ENCODE measurements around the gene CAMK1. TPM values are rescaled to one million over a fixed set of nuclear protein-coding genes. Genes with fewer than 3 reads are reported as not detected.

Gene CAMK1
- total RNA-seq, 1 donor from 2014 or later = 17.1 TPM

GRCh38 chr3:9770276-9770812 lies 597 bp upstream of the CAMK1 start:
- H3K4me1 Mint-ChIP-seq (ENCODE audit: low read depth) = peaks cover 16% of the 10 kb centered on the region
- no peaks in the 10 kb centered on the region for H3K27me3 Mint-ChIP-seq
- peak overlapping the region; percentile 80 for H3K27ac Mint-ChIP-seq
- H3K9me3 Mint-ChIP-seq (ENCODE audit: low read depth) = no peaks in the 10 kb centered on the region
- no peak for DNase-seq (ENCODE audit: low spot score, unreplicated experiment)
- H3K4me3 Mint-ChIP-seq (ENCODE audit: low read depth) = peak overlapping the region; percentile 68
- TF ChIP-seq, protein P1, sequence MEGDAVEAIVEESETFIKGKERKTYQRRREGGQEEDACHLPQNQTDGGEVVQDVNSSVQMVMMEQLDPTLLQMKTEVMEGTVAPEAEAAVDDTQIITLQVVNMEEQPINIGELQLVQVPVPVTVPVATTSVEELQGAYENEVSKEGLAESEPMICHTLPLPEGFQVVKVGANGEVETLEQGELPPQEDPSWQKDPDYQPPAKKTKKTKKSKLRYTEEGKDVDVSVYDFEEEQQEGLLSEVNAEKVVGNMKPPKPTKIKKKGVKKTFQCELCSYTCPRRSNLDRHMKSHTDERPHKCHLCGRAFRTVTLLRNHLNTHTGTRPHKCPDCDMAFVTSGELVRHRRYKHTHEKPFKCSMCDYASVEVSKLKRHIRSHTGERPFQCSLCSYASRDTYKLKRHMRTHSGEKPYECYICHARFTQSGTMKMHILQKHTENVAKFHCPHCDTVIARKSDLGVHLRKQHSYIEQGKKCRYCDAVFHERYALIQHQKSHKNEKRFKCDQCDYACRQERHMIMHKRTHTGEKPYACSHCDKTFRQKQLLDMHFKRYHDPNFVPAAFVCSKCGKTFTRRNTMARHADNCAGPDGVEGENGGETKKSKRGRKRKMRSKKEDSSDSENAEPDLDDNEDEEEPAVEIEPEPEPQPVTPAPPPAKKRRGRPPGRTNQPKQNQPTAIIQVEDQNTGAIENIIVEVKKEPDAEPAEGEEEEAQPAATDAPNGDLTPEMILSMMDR (IDR thresholded peaks at IDR 0.05; ENCODE audit: unreplicated experiment) = no peak
- peaks cover 1% of the 10 kb centered on the region for H3K36me3 Mint-ChIP-seq (ENCODE audit: insufficient read depth)

- Mint-ChIP-seq H3K4me3 (ENCODE audit: low read depth) (peak overlapping the region; percentile 80), H3K27ac (peak overlapping the region; percentile 85), H3K27me3 (no peaks in the 10 kb centered on the region), H3K4me1 (ENCODE audit: low read depth) (peaks cover 16% of the 10 kb centered on the region), H3K9me3 (ENCODE audit: low read depth) (no peaks in the 10 kb centered on the region), H3K36me3 (ENCODE audit: insufficient read depth) (peaks cover 2% of the 10 kb centered on the region)
- no peak for DNase-seq (ENCODE audit: low spot score, unreplicated experiment)
- TF ChIP-seq, protein P1 (IDR thresholded peaks at IDR 0.05; ENCODE audit: unreplicated experiment) = no peak
Observed at GRCh38 chr3:9769012-9769411, 735 bp downstream of the CAMK1 start.

- Mint-ChIP-seq H3K9me3 (ENCODE audit: low read depth) (no peaks in the 10 kb centered on the region), H3K27ac (no peak overlapping the region), H3K4me3 (ENCODE audit: low read depth) (peak overlapping the region; percentile 80), H3K4me1 (ENCODE audit: low read depth) (peaks cover 16% of the 10 kb centered on the region), H3K27me3 (no peaks in the 10 kb centered on the region), H3K36me3 (ENCODE audit: insufficient read depth) (peaks cover 2% of the 10 kb centered on the region)
- TF ChIP-seq, protein P1 (IDR thresholded peaks at IDR 0.05; ENCODE audit: unreplicated experiment) = no peak
- no peak for DNase-seq (ENCODE audit: low spot score, unreplicated experiment)
Observed at GRCh38 chr3:9768141-9768775, 1.5 kb downstream of the CAMK1 start.

DNA sequence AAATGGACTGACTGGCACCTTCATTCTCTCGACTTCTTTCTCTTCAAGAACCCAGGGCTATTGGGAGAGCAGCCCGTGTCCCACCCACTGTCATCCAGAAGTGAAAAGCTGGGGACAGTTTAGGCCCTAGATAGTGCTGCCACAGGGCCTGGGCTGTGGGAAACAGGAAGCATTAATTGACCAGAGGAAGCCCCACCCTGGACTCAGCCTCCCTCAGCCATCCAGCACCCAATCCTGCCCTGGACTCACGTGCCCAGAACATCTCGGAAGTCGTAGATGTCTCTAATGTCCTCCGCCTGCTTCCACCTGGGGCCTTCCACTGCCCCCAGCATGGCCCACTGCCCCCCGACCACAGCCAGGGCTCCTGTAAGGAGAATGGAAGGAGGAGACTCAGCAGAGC lies 2.3 kb downstream of the CAMK1 start:
- TF ChIP-seq, protein P1 (IDR thresholded peaks at IDR 0.05; ENCODE audit: unreplicated experiment) = no peak
- DNase-seq (ENCODE audit: low spot score, unreplicated experiment) = no peak
- Mint-ChIP-seq H3K27me3 (no peaks in the 10 kb centered on the region), H3K36me3 (ENCODE audit: insufficient read depth) (peaks cover 2% of the 10 kb centered on the region), H3K27ac (no peak overlapping the region), H3K4me3 (ENCODE audit: low read depth) (no peak overlapping the region), H3K9me3 (ENCODE audit: low read depth) (no peaks in the 10 kb centered on the region), H3K4me1 (ENCODE audit: low read depth) (peaks cover 16% of the 10 kb centered on the region)

- no peak for DNase-seq (ENCODE audit: low spot score, unreplicated experiment)
- TF ChIP-seq, protein P1 (IDR thresholded peaks at IDR 0.05; ENCODE audit: unreplicated experiment) = no peak
Observed at GRCh38 chr3:9765865-9766264, 3.9 kb downstream of the CAMK1 start.

More at GRCh38 chr3:9765865-9766264, 3.9 kb downstream of the CAMK1 start:
- Mint-ChIP-seq H3K9me3 (ENCODE audit: low read depth) (no peaks in the 10 kb centered on the region), H3K4me3 (ENCODE audit: low read depth) (no peak overlapping the region), H3K36me3 (ENCODE audit: insufficient read depth) (peaks cover 6% of the 10 kb centered on the region), H3K4me1 (ENCODE audit: low read depth) (peaks cover 16% of the 10 kb centered on the region), H3K27me3 (no peaks in the 10 kb centered on the region), H3K27ac (no peak overlapping the region)
